SK-N-SH treated with all-trans-retinoic acid at 6 μM for 48 hours (cell line): ENCODE data around the gene SYNDIG1.

Source experiments
- TOX ChIP-seq: fragments of 250-450 bp; sonication (Bioruptor Pico); IDR thresholded peaks from 2 replicates; pipeline ENCODE4 v1.8.0; 2021; ENCODE audit warnings: mild to moderate bottlenecking, moderate library complexity, borderline replicate concordance
- ZFP3 ChIP-seq: fragments of 250-450 bp; sonication (Bioruptor Pico); IDR thresholded peaks from 2 replicates; pipeline ENCODE4 v1.5.0; 2020; ENCODE audit warnings: mild to moderate bottlenecking, moderate library complexity

- TF ChIP-seq TOX (CRISPR knock-in tag) (no peak), ZFP3 (CRISPR knock-in tag) (no peak)
These were observed 16.6 kb downstream of the SYNDIG1 start for GRCh38 chr20:24485981-24486380.
